Peyer's patch (tissue), 4 donors: ENCODE results near the gene FAM222A.

Source experiments
- POLR2A ChIP-seq, 2 donors: fragments of 450-650 bp; IDR thresholded peaks; one replicate each; pipeline ENCODE4 v1.5.1; 2017; ENCODE audit warnings: antibody characterized with exemption in 2 of 2, mild to moderate bottlenecking in 2 of 2, moderate library complexity in 2 of 2
- TF ChIP-seq, protein P1 (sequence below), 6 experiments: fragments of 450-650 bp in 4 of 6; fragments of 200-600 bp in 2 of 6; sonication (generic) in 1 of 6; IDR thresholded peaks; one replicate each; pipeline ENCODE4 v1.5.1; 2017 to 2019; ENCODE audit warnings: antibody characterized with exemption in 6 of 6, mild to moderate bottlenecking in 3 of 6, moderate library complexity in 1 of 6

DNA sequence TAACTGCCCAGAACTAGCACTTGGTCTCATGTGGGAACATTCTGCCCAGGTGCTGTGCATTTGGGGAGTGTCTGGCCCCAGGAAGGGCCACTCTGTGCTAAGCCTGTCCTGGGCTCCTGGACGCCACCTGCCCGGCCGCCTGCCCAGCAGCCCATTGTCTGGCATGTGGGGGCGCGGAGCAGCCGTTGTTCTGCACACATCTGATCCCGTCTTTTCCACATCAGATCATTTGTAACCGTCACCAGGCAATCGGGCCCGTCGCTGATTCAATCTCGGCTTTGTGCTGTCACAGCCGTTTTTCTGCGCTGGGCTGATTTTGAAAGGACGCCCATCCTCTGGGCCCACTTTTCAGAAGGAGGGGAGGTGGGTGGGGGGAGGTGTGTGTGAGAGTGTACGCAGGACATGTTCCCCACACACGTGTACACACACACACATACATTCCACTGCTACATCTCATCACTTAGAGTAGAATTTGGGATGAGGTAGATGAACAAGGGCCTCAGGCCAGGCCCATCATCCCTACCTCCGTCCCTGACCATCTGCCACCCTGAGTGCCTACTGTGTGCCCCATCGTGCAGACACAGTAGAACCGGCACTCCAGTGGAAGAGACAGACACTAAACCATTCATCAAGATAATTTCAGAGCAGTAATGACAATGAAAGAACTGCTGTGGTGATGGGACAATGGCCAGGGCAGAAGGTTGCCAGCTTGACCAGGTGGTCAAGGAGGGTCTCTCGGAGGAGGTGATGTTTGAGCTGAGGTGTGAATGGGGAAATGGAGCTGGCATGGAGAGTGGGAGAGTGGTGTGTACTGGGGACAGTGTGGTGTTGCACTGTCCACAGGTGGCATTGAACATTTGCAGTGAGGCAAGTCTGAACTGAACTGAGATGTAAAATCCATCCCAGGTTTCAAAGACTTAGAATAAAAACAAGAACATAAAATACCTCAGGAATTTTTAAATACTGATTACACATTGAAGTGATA lies 19.0 kb downstream of the FAM222A start:
- TF ChIP-seq, protein P1, sequence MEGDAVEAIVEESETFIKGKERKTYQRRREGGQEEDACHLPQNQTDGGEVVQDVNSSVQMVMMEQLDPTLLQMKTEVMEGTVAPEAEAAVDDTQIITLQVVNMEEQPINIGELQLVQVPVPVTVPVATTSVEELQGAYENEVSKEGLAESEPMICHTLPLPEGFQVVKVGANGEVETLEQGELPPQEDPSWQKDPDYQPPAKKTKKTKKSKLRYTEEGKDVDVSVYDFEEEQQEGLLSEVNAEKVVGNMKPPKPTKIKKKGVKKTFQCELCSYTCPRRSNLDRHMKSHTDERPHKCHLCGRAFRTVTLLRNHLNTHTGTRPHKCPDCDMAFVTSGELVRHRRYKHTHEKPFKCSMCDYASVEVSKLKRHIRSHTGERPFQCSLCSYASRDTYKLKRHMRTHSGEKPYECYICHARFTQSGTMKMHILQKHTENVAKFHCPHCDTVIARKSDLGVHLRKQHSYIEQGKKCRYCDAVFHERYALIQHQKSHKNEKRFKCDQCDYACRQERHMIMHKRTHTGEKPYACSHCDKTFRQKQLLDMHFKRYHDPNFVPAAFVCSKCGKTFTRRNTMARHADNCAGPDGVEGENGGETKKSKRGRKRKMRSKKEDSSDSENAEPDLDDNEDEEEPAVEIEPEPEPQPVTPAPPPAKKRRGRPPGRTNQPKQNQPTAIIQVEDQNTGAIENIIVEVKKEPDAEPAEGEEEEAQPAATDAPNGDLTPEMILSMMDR (IDR thresholded peaks at IDR 0.05): no peak
- no peak for TF ChIP-seq POLR2A (IDR thresholded peaks at IDR 0.05)
